ENCODE data around the gene NOTO. TPM values are rescaled to one million over a fixed set of nuclear protein-coding genes. Genes with fewer than 3 reads are reported as not detected.

Gene NOTO
- total and polyA plus RNA-seq, 10 of the 15 experiments (the other 5 are each of a cell fraction or from before 2014, with no cell fraction given), result not detected

- H3K27ac ChIP-seq (ENCODE audit: control insufficient read depth, insufficient read depth), result no peak overlapping the region
- BruUV-seq (replicated peaks), result no TSS peak
- H3K27me3 ChIP-seq (replicated peaks in 1 of 2; ENCODE audit: control insufficient read depth in 2 of 2, insufficient read depth in 2 of 2, low read length in 1 of 2), result peaks cover 12 to 13% of the 10 kb centered on the region in 2 experiments; a peak in 3 of 4 replicates
- in situ Hi-C loops (cut with MboI) (loop anchor here (5.0 kb wide), 1 partner anchor 285 kb away; no protein-coding TSS in a partner anchor), intact Hi-C loops (cut with micrococcal nuclease; ENCODE audit: unreplicated experiment) (loop anchor here (1.0 to 5.0 kb wide), 3 partner anchors 93 to 285 kb away; no protein-coding TSS in a partner anchor)
- ChIA-PET SMC1A (ENCODE audit: uncharacterized antibody, unreplicated experiment) (interaction anchor here (0.9 to 2.2 kb wide), 16 partner anchors 14 to 316 kb away, joined by 3 to 19 read pairs (median 4); partner anchors contain the start of genes EGR4 and SPR), RAD21 (ENCODE audit: unreplicated experiment) (interaction anchor here (0.6 to 2.9 kb wide), 12 partner anchors 21 to 283 kb away, joined by 3 to 33 read pairs (median 5); partner anchors contain the start of genes FBXO41, PRADC1 and SMYD5), CTCF (interaction anchor here (0.6 to 6.3 kb wide), 46 partner anchors 8 to 1526 kb away, joined by 3 to 82 read pairs (median 5); partner anchors contain the start of gene SMYD5), POLR2A (interaction anchor here (0.5 to 0.8 kb wide), 3 partner anchors 56 to 1333 kb away, joined by 3 to 7 read pairs (median 6); partner anchors contain the start of gene CCT7)
- H3K9me3 ChIP-seq (replicated peaks; ENCODE audit: control insufficient read depth, insufficient read depth, low read length), result no peaks in the 10 kb centered on the region
- DNase-seq (ENCODE audit: low read depth, low spot score), result no peak
- no peak overlapping the region for H3K4me3 ChIP-seq
- H3K4me2 ChIP-seq (ENCODE audit: control insufficient read depth, insufficient read depth), result peak overlapping the region; percentile 86
- H3K9ac ChIP-seq (ENCODE audit: control insufficient read depth, insufficient read depth, low read length), result no peak overlapping the region
- H3K36me3 ChIP-seq (ENCODE audit: control insufficient read depth in 2 of 2, insufficient read depth in 2 of 2, low read length in 1 of 2), result no peaks in the 10 kb centered on the region
- no peak for FAIRE-seq
- WGBS (ENCODE audit: insufficient coverage, insufficient replicate concordance, low lambda C conversion rate, missing lambda C conversion rate), result 27% methylated on average over 11 of the region's 12 CpGs
- TF ChIP-seq STAT1 (conservative IDR thresholded peaks at IDR 0.05) (0 out of 2 replicates have a peak, but pooled peaks have one; percentile 14), NR2F1 (conservative IDR thresholded peaks at IDR 0.05) (no peak), KLF5 (IDR thresholded peaks at IDR 0.05; ENCODE audit: partially characterized antibody) (no peak), FOXM1 (IDR thresholded peaks at IDR 0.05; ENCODE audit: low read depth, low read length) (no peak), RAD21 (IDR thresholded peaks at IDR 0.05; ENCODE audit: insufficient read depth, low read depth, low read length) (no peak), IKZF1 (conservative IDR thresholded peaks at IDR 0.05) (0 out of 2 replicates have a peak, but pooled peaks have one; percentile 5), DPF2 (IDR thresholded peaks at IDR 0.05) (0 out of 2 replicates have a peak, but pooled peaks have one; percentile 13), POLR2A (IDR thresholded peaks at IDR 0.05; ENCODE audit: low read depth, low read length) (no peak)
- H3K4me1 ChIP-seq (ENCODE audit: control insufficient read depth, insufficient read depth, low read length), result peaks cover 13% of the 10 kb centered on the region; the same call in 1 of the 2 replicates
- H4K20me1 ChIP-seq (ENCODE audit: control insufficient read depth, insufficient read depth), result no peaks in the 10 kb centered on the region
- peak; percentile 7 for ATAC-seq
- peak overlapping the region; percentile 29; the same call in 1 of the 2 replicates for H2AFZ ChIP-seq (ENCODE audit: control insufficient read depth, low read depth, low read length)
- H3K79me2 ChIP-seq (ENCODE audit: control insufficient read depth, insufficient read depth, low read length), result no peaks in the 10 kb centered on the region
Observed at GRCh38 chr2:73177645-73178255, 24.6 kb upstream of the NOTO start.

Data from GM12878 (cell line).